Measurements from ENCODE around the gene LYRM4.
"Not testable (repeated sequence)": the region's sequence is repeated elsewhere in the genome, so short reads cannot be mapped to it uniquely, and the experiment has no call there.

The LYRM4 gene

GRCh38 chr6:5123296-5124143 is 137.2 kb downstream of the LYRM4 start:
- TF ChIP-seq CTCF (conservative IDR thresholded peaks at IDR 0.05): no peak

GRCh38 chr6:5122504-5123112 is 138.1 kb downstream of the LYRM4 start:
- TF ChIP-seq CTCF (conservative IDR thresholded peaks at IDR 0.05): no peak
- H3K27ac ChIP-seq: no peak overlapping the region

More at GRCh38 chr6:5123296-5124143, 137.2 kb downstream of the LYRM4 start:
- no peak overlapping the region for H3K27ac ChIP-seq

GRCh38 chr6:5121956-5122355 is 138.8 kb downstream of the LYRM4 start:
- no peak for TF ChIP-seq CTCF (conservative IDR thresholded peaks at IDR 0.05)
- H3K27ac ChIP-seq: no peak overlapping the region

- no peak overlapping the region for H3K27ac ChIP-seq
- TF ChIP-seq CTCF (conservative IDR thresholded peaks at IDR 0.05): no peak
Observed at GRCh38 chr6:5121479-5121878, 139.3 kb downstream of the LYRM4 start.

GRCh38 chr6:5120543-5120942 is 140.2 kb downstream of the LYRM4 start:
- H3K27ac ChIP-seq: not testable (repeated sequence)

GRCh38 chr6:5120011-5120410 is 140.7 kb downstream of the LYRM4 start:
- no peak overlapping the region for H3K27ac ChIP-seq

GRCh38 chr6:5119090-5119951 is 141.4 kb downstream of the LYRM4 start:
- no peak for TF ChIP-seq CTCF (conservative IDR thresholded peaks at IDR 0.05)
- H3K27ac ChIP-seq: no peak overlapping the region

More at GRCh38 chr6:5120011-5120410, 140.7 kb downstream of the LYRM4 start:
- no peak for TF ChIP-seq CTCF (conservative IDR thresholded peaks at IDR 0.05)

Measured in VCaP (cell line).